GM18502 (cell line): ENCODE measurements around the gene FBXO44.

Experiments used
- ATAC-seq: cut with Tn5 transposase; IDR thresholded peaks from one replicate; pipeline ENCODE4 v1.9.1; 2021; ENCODE audit warnings: mild to moderate bottlenecking; ENCODE audit not compliant: unreplicated experiment, poor library complexity

FBXO44 gene

DNA sequence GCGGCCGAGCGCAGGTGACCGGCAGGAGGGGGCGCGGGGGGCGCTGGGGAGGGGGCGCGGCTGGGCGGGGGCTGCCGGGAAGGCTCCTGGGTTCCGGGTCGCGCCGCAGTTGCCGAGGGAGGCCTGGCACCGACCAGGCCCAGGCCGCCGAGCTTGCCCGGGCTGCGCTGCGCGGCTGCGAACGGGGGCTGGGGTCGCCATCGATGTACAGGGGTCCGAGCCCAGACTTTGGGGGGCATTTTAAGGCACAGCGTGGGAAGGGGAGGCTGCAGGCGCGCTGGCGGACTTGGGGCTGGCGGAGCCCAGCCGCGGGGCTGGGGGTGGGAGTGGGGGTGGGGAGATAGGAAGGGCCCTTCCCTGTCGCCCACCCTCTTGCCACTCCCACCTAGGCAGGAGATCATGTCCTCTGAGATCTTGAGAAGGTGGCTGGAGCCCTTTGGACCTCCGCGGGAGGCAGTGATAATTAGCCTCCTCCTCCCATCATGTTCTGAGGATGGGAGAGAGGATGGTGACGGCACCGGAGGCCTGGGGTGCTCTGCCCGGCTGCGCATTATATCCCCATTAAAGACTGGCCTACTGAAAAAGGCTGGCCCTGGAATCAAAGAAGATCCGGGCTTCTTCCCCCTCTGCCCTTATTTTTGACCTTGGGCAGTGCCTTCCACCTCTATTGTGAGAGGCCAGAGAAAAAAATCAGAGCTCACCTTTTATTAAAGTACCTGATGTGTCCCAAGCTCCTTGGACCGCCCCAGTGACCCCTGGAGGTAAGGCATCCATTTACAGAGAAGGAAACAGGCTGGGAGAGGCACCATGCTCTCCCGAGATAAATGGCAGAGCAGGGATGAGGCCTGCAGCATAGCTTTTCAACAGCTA, 497 bp downstream of the FBXO44 start:
- ATAC-seq = peak; percentile 11

GRCh38 chr1:11657654-11658053, 3.0 kb downstream of the FBXO44 start:
- ATAC-seq = no peak

- no peak for ATAC-seq
These were observed 3.9 kb downstream of the FBXO44 start for GRCh38 chr1:11658542-11658941.

GRCh38 chr1:11659748-11660147, 5.1 kb downstream of the FBXO44 start:
- no peak for ATAC-seq

- no peak for ATAC-seq
These were observed 6.4 kb downstream of the FBXO44 start for GRCh38 chr1:11661103-11661502.

DNA sequence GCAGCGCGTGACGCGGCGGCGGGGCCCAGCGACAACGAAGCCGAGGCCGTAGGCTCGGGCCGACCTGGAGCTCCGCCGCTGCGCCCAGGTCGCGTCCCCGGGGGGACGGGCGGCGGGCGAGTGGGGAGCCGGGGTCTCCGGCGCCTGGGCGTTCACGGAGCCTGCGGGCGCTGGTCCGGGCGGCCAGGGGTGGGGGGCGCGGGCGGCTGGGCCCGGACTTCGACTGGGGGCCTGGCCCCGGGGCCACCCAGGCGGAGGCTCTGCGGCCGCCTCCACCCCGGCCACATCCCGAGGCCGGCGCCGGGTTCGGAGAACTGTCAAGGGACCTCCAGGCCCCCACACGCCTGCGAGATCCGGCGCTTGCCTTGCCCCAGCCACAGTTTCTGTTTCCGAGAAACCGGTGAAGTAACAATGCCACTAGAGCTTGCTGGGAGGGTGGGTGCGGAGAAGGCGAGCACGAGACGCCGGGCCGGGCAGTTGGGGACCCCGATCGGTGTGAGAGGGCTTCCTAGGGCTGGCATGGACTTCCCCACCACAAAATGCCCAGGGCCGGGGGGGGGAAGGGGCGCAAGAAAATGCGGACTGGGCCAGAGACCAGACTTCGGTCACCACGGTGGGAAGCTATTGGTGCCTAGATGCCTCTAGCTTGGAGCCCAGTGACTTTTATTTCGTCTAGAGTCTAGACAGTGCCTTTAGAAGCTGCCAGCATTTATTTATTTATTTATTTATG, 9.8 kb downstream of the FBXO44 start:
- peak; percentile 46 for ATAC-seq

GRCh38 chr1:11668516-11668915, 13.8 kb downstream of the FBXO44 start:
- ATAC-seq = no peak

DNA sequence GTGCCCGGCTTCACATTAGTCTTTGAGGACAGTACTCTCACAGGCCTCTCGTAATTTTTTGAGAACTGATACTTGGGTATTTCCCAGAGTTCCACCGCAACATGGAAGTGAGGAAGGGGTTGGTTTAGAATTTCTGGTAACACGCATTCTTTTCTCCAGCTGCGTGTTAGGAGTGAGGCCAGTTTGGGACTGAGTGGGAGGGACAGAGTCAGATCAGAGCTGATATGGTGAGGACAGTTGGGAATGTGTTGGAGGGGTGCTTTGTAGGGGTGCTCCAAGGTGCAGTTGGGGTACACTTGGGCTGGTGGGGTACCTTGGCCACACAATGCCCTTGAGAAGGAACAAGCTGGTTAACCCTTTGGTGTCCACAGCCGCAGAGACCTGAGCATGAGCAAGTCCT, 16.1 kb downstream of the FBXO44 start:
- ATAC-seq = no peak

DNA sequence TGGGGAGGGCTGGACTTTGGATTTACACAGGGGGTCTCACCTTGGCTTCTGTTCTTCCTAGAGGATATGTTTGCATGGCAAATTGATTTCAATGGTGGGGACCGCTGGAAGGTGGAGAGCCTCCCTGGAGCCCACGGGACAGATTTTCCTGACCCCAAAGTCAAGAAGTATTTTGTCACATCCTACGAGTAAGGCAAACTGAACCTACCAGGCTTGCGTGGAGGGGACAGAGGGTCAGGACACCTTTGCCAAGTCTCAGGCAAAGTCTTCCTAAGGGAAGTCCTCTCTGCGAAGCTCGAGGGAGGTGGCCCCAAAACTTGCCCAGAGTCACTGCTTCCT, 16.5 kb downstream of the FBXO44 start:
- no peak for ATAC-seq

GRCh38 chr1:11671544-11672286, 17.0 kb downstream of the FBXO44 start:
- no peak for ATAC-seq

- no peak for ATAC-seq
These were observed 18.6 kb downstream of the FBXO44 start for GRCh38 chr1:11673089-11673769.

DNA sequence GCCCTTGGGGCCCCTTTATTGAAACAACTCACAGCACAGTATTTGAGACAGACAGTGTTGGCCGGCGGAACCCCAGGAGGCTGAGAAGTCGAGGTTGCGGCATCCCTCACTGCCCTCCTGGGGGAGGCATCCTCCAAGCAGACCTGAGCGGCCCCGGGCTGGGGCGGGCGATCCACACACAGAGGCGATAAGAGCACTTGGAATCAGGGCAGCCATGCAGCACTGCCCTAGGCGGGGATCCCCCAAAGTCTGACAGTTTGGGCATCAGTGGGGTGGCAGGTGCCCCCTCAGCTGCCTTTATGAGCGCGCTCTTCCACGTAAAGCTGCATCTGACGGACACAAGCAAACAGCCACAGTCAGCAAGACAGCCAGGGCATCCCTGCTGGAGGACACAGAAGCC, 19.8 kb downstream of the FBXO44 start:
- no peak for ATAC-seq

DNA sequence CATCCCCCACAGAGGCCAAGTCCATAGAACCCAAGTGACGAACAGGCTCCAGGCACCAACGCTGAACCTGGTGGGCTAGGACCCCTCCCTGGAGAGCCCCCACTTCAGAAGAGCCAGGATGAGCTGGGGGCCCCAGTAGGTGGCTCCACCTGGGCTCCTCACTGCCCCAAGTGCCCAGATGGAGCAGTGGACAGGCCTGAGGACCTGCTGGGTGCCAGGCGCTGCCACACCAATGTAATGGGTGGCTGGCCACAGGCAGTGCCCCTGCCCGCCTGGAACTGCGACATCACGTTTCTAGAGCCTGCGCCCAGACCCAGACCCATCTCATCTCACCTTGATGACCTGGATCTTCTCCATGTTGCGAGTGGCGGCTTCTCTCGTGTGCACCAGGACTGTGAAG, 20.6 kb downstream of the FBXO44 start:
- no peak for ATAC-seq

- no peak for ATAC-seq
These were observed 21.9 kb downstream of the FBXO44 start for GRCh38 chr1:11676386-11677103.

GRCh38 chr1:11678442-11678841, 23.8 kb downstream of the FBXO44 start:
- no peak for ATAC-seq

DNA sequence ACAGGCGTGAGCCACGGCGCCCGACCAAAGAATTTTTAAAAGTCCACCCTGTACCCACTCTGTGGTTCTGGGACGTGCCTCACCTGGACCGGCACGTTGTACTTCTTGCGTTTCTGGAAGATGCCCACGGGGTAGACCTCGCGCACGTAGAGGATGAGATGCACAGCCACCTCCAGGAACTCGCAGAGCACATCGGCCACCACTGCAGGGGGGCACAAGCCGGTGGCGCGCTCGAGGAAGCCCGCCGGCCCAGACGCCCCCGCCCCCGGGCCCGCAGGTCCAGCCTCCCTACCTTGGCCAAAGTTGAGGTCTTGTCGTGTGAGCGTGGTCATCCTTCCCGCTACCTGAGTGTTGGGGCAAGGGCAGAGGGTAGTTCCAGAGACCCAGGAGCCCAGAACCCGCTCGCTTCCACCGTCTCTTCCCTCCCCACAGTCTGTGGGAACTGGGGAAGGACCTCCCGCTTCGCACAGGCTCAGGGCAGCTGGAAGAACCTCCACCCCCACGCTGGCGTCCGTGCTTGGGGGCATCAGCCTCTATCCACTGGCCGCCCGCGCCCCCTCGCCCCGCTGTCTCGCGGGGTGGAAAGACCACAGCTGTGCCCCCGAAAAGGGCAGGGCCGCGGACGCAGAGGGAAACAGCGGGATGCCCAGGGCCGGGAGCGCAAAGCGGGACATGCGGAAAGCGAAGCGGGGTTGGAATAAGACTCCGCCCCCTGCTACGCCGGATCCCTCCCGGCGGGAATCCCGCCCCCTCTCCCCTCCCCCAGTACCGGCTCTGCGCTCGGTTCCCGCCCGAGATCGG, 25.8 kb downstream of the FBXO44 start:
- ATAC-seq = peak; percentile 31

GRCh38 chr1:11681071-11681771, 26.5 kb downstream of the FBXO44 start, which contains the start of gene MAD2L2:
Gene MAD2L2, minus strand, starts transcription at chr1:11681148. Its CDS starts 547 bp downstream, at chr1:11680601.
- ATAC-seq = peak; percentile 84

DNA sequence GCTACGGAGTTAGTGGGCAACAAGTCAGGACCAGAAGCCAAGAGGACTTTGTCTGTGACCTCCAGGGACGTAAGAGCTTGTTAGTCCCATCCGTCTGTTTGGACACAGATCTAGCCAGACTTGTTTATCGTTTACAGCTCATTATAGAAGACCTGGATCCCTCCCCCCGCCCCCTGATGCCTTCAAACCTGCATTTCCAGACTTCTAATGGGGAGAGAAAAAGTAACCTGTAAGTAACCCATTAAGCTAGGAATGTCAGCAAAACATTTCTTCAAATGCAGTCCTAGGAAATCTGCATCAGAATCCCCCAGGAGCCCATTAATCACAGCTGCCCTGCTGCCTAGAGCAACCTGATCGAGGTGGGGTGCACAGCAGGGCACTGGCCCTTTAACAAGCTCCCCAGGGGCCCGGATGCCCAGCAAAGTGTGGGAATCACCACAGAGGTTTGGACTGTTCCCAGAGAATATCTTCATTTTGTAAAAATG, 27.7 kb downstream of the FBXO44 start:
- ATAC-seq = no peak
